Neural cell (in vitro differentiated cells): Measurements from ENCODE around the gene CDK9. TPM values are rescaled to one million over a fixed set of nuclear protein-coding genes. Genes with fewer than 3 reads are reported as not detected.

ENCODE experiments used
- H2AFZ ChIP-seq: fragments of 200-600, 300-800 bp; sonication (generic), shearing (Covaris generic); 2 replicates; pipeline ENCODE4 v1.6.0; 2014; ENCODE audit warnings: low read depth, mild to moderate bottlenecking, antibody characterized with exemption, low read length, moderate library complexity
- H3F3A ChIP-seq: fragments of 200-600 bp; shearing (Covaris generic); 2 replicates; pipeline ENCODE4 v1.6.1; 2016; ENCODE audit warnings: mild to moderate bottlenecking, moderate library complexity, mixed read lengths, antibody characterized with exemption, low read length; ENCODE audit not compliant: insufficient read depth, poor library complexity, severe bottlenecking
- H3K27ac ChIP-seq: fragments of 200-600, 300-800 bp; sonication (generic), shearing (Covaris generic); 2 replicates; pipeline ENCODE4 v1.5.1; 2014; ENCODE audit warnings: mild to moderate bottlenecking, low read length, moderate library complexity
- H3K27me3 ChIP-seq: fragments of 300-800, 200-600 bp; sonication (generic), shearing (Covaris generic); 2 replicates; pipeline ENCODE4 v1.6.0; 2014; ENCODE audit warnings: mild to moderate bottlenecking, low read depth, low read length, moderate library complexity; ENCODE audit not compliant: insufficient read depth
- H3K36me3 ChIP-seq: fragments of 300-800, 200-600 bp; sonication (generic), shearing (Covaris generic); 2 replicates; pipeline ENCODE4 v1.5.1; 2014; ENCODE audit warnings: mild to moderate bottlenecking, antibody characterized with exemption, low read length, moderate library complexity; ENCODE audit not compliant: insufficient read depth
- H3K4me2 ChIP-seq: fragments of 300-800, 200-600 bp; sonication (generic), shearing (Covaris generic); 2 replicates; pipeline ENCODE4 v1.6.0; 2014; ENCODE audit warnings: mild to moderate bottlenecking, low read length
- H3K4me3 ChIP-seq: fragments of 300-800, 200-600 bp; sonication (generic), shearing (Covaris generic); 2 replicates; pipeline ENCODE4 v1.5.1; 2014; ENCODE audit warnings: mild to moderate bottlenecking, low read length, moderate library complexity
- H3K79me2 ChIP-seq: fragments of 200-600 bp; shearing (Covaris generic); replicated peaks from 2 replicates; pipeline ENCODE4 v1.6.0; 2014; ENCODE audit warnings: mild to moderate bottlenecking, low read length, moderate library complexity; ENCODE audit not compliant: insufficient read depth
- H3K9ac ChIP-seq: fragments of 300-800, 200-600 bp; sonication (generic), shearing (Covaris generic); 2 replicates; pipeline ENCODE4 v1.6.1; 2016; ENCODE audit warnings: mild to moderate bottlenecking, low read length, mixed read lengths
- H3K9me2 ChIP-seq: fragments of 200-600 bp; shearing (Covaris generic); 2 replicates; pipeline ENCODE4 v1.6.1; 2016; ENCODE audit warnings: mild to moderate bottlenecking, low read length, mixed read lengths; ENCODE audit not compliant: insufficient read depth
- H3K9me3 ChIP-seq: fragments of 200-600, 300-800 bp; sonication (generic), shearing (Covaris generic); 2 replicates; pipeline ENCODE4 v1.6.1; 2016; ENCODE audit warnings: mild to moderate bottlenecking, mixed run types, low read length, moderate library complexity, mixed read lengths
- H4K20me1 ChIP-seq: fragments of 200-600 bp; shearing (Covaris generic); 2 replicates; pipeline ENCODE4 v1.6.1; 2016; ENCODE audit warnings: mild to moderate bottlenecking, mixed run types; ENCODE audit not compliant: insufficient read depth
- EP300 ChIP-seq: fragments of 450-650 bp; conservative IDR thresholded peaks from 2 replicates; pipeline ENCODE4 v1.6.1; 2014; ENCODE audit warnings: antibody characterized with exemption, mild to moderate bottlenecking, moderate library complexity; ENCODE audit not compliant: poor library complexity, severe bottlenecking
- EZH2 ChIP-seq: fragments of 200-600, 300-800 bp; shearing (Covaris generic), sonication (generic); IDR thresholded peaks from 2 replicates; pipeline ENCODE4 v1.6.1; 2014; ENCODE audit warnings: antibody characterized with exemption, low read length, borderline replicate concordance, mild to moderate bottlenecking; ENCODE audit not compliant: insufficient read depth, poor library complexity, severe bottlenecking
- MXI1 ChIP-seq: fragments of 450-650 bp; conservative IDR thresholded peaks from 2 replicates; pipeline ENCODE4 v1.6.1; 2014; ENCODE audit warnings: antibody characterized with exemption, mild to moderate bottlenecking; ENCODE audit not compliant: poor library complexity, severe bottlenecking
- POLR2AphosphoS5 ChIP-seq: IDR thresholded peaks from 2 replicates; pipeline ENCODE4 v1.6.1; 2012
- RAD21 ChIP-seq: fragments of 450-650 bp; conservative IDR thresholded peaks from 2 replicates; pipeline ENCODE4 v1.6.1; 2014; ENCODE audit warnings: antibody characterized with exemption, mild to moderate bottlenecking, moderate library complexity
- SMC3 ChIP-seq: fragments of 450-650 bp; conservative IDR thresholded peaks from 2 replicates; pipeline ENCODE4 v1.6.1; 2014; ENCODE audit warnings: antibody characterized with exemption, mild to moderate bottlenecking, moderate library complexity; ENCODE audit not compliant: poor library complexity
- TAF1 ChIP-seq: IDR thresholded peaks from 2 replicates; pipeline ENCODE4 v1.6.1; 2012; ENCODE audit warnings: low read depth
- polyA plus RNA-seq: library from polyadenylated mRNA; depleted of rRNA; stranded (reverse); fragments of >200 nt; gene quantifications from 2 replicates; pipeline ENCODE4 v1.2.3, GENCODE V29; 2014
- TF ChIP-seq, protein P1 (sequence below): IDR thresholded peaks from 2 replicates; pipeline ENCODE4 v1.6.1; 2012; ENCODE audit warnings: borderline replicate concordance
- TF ChIP-seq, protein P2 (sequence below): fragments of 450-650 bp; IDR thresholded peaks from 2 replicates; pipeline ENCODE4 v1.5.1; 2014; ENCODE audit warnings: antibody characterized with exemption, mild to moderate bottlenecking, moderate library complexity; ENCODE audit not compliant: poor library complexity, severe bottlenecking

CDK9 gene
- polyA plus RNA-seq, 1 donor from 2014 or later: 195 TPM

DNA sequence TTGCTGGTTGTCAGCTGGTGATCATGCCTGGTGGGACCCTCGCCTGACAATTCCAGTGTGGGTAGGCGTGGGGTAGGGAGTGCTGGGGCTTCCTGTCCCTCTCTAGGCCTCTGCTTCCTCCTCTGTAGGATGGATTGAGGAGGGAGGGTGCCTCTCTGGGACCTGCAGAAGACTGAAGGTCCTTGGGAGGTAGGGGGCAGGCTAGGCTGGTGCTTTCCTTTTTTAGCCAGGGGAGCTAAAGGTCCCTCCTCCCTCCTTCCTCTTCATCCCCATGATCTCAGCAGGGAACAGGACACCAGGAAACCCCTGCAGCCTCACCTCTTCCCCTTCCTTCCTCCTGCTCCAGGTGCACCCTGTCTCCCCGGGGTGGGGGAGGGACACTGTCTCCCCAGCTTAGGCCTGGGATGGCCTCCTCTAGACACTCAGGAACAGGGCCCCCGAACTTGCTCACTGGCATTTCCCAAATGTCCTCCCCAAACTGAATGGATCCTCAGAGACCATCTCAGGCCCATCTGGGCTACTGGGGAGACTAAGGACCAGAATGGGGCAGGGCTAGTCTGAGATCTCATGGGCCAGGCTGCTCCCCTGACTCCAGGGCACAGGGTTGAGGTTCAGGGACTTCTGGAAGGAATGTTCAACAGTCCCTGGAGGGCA is 15.8 kb upstream of the CDK9 start:
- Histone ChIP-seq H2AFZ (no peak overlapping the region), H3K36me3 (no peaks in the 10 kb centered on the region), H3K4me3 (no peak overlapping the region), H4K20me1 (no peaks in the 10 kb centered on the region), H3K79me2 (no peaks in the 10 kb centered on the region), H3K27me3 (no peaks in the 10 kb centered on the region), H3K9me3 (no peaks in the 10 kb centered on the region), H3K9ac (no peak overlapping the region), H3F3A (no peaks in the 10 kb centered on the region), H3K9me2 (no peaks in the 10 kb centered on the region), H3K27ac (no peak overlapping the region), H3K4me2 (no peak overlapping the region)
- TF ChIP-seq EP300: no peak
- no peak for TF ChIP-seq SMC3
- TF ChIP-seq, protein P1, sequence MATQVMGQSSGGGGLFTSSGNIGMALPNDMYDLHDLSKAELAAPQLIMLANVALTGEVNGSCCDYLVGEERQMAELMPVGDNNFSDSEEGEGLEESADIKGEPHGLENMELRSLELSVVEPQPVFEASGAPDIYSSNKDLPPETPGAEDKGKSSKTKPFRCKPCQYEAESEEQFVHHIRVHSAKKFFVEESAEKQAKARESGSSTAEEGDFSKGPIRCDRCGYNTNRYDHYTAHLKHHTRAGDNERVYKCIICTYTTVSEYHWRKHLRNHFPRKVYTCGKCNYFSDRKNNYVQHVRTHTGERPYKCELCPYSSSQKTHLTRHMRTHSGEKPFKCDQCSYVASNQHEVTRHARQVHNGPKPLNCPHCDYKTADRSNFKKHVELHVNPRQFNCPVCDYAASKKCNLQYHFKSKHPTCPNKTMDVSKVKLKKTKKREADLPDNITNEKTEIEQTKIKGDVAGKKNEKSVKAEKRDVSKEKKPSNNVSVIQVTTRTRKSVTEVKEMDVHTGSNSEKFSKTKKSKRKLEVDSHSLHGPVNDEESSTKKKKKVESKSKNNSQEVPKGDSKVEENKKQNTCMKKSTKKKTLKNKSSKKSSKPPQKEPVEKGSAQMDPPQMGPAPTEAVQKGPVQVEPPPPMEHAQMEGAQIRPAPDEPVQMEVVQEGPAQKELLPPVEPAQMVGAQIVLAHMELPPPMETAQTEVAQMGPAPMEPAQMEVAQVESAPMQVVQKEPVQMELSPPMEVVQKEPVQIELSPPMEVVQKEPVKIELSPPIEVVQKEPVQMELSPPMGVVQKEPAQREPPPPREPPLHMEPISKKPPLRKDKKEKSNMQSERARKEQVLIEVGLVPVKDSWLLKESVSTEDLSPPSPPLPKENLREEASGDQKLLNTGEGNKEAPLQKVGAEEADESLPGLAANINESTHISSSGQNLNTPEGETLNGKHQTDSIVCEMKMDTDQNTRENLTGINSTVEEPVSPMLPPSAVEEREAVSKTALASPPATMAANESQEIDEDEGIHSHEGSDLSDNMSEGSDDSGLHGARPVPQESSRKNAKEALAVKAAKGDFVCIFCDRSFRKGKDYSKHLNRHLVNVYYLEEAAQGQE: no peak
- TF ChIP-seq, protein P2, sequence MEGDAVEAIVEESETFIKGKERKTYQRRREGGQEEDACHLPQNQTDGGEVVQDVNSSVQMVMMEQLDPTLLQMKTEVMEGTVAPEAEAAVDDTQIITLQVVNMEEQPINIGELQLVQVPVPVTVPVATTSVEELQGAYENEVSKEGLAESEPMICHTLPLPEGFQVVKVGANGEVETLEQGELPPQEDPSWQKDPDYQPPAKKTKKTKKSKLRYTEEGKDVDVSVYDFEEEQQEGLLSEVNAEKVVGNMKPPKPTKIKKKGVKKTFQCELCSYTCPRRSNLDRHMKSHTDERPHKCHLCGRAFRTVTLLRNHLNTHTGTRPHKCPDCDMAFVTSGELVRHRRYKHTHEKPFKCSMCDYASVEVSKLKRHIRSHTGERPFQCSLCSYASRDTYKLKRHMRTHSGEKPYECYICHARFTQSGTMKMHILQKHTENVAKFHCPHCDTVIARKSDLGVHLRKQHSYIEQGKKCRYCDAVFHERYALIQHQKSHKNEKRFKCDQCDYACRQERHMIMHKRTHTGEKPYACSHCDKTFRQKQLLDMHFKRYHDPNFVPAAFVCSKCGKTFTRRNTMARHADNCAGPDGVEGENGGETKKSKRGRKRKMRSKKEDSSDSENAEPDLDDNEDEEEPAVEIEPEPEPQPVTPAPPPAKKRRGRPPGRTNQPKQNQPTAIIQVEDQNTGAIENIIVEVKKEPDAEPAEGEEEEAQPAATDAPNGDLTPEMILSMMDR: no peak
- no peak for TF ChIP-seq RAD21
- no peak for TF ChIP-seq EZH2
- no peak for TF ChIP-seq MXI1
- TF ChIP-seq TAF1: no peak
- no peak for TF ChIP-seq POLR2AphosphoS5

DNA sequence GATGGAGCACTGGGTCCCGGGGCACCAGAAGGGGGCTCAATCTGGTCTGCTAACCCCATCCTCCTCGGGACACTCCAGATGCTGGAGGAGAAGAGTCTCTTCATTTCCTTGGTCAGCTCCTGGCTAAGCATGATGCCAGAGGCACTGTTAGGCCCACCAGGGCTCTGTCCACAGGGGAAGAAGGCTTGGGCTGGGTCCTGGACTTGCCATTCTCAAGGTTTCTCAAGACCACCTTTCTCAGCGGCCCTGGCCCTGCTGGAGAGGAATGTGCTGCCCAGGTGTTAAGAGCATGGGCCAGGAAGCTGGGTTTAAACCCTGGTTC is 15.3 kb upstream of the CDK9 start:
- Histone ChIP-seq H3K4me3 (peak overlapping the region; percentile 73), H3K36me3 (no peaks in the 10 kb centered on the region), H3K79me2 (no peaks in the 10 kb centered on the region), H3K4me2 (peak overlapping the region; percentile 94), H3K9me2 (no peaks in the 10 kb centered on the region), H2AFZ (no peak overlapping the region), H3K9ac (peak overlapping the region; percentile 56), H3F3A (no peaks in the 10 kb centered on the region), H3K27ac (no peak overlapping the region), H3K9me3 (no peaks in the 10 kb centered on the region), H3K27me3 (no peaks in the 10 kb centered on the region), H4K20me1 (no peaks in the 10 kb centered on the region)
- TF ChIP-seq POLR2AphosphoS5 (no peak), EZH2 (no peak), TAF1 (no peak), SMC3 (no peak), RAD21 (no peak), MXI1 (no peak), EP300 (no peak)
- TF ChIP-seq, protein P2: no peak
- TF ChIP-seq, protein P1: no peak
